Measurements from ENCODE around the gene PPP1R37.
A peak's percentile ranks its signal among the peaks of the same experiment; 100 is the strongest.

Gene PPP1R37

GRCh38 chr19:45100846-45101252 lies 7.9 kb downstream of the PPP1R37 start:
- no peaks in the 10 kb centered on the region for H3K27me3 ChIP-seq (ENCODE audit: control insufficient read depth, insufficient read depth, low read length)
- no peaks in the 10 kb centered on the region for H3K36me3 ChIP-seq (ENCODE audit: control insufficient read depth, insufficient read depth, low read length)
- no peak overlapping the region for H3K4me2 ChIP-seq (ENCODE audit: low read length)
- H3K4me3 ChIP-seq (ENCODE audit: low read depth, low read length), result no peak overlapping the region
- TF ChIP-seq, protein P1, sequence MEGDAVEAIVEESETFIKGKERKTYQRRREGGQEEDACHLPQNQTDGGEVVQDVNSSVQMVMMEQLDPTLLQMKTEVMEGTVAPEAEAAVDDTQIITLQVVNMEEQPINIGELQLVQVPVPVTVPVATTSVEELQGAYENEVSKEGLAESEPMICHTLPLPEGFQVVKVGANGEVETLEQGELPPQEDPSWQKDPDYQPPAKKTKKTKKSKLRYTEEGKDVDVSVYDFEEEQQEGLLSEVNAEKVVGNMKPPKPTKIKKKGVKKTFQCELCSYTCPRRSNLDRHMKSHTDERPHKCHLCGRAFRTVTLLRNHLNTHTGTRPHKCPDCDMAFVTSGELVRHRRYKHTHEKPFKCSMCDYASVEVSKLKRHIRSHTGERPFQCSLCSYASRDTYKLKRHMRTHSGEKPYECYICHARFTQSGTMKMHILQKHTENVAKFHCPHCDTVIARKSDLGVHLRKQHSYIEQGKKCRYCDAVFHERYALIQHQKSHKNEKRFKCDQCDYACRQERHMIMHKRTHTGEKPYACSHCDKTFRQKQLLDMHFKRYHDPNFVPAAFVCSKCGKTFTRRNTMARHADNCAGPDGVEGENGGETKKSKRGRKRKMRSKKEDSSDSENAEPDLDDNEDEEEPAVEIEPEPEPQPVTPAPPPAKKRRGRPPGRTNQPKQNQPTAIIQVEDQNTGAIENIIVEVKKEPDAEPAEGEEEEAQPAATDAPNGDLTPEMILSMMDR (IDR thresholded peaks at IDR 0.05), result no peak
- peaks cover 88% of the 10 kb centered on the region for H3K79me2 ChIP-seq
- no peak overlapping the region for H3K9ac ChIP-seq
- H3K27ac ChIP-seq, result no peak overlapping the region
- peaks cover 48% of the 10 kb centered on the region for H3K4me1 ChIP-seq
- H2AFZ ChIP-seq, result no peak overlapping the region
- no peaks in the 10 kb centered on the region for H3K9me3 ChIP-seq (ENCODE audit: control insufficient read depth, low read length)

DNA sequence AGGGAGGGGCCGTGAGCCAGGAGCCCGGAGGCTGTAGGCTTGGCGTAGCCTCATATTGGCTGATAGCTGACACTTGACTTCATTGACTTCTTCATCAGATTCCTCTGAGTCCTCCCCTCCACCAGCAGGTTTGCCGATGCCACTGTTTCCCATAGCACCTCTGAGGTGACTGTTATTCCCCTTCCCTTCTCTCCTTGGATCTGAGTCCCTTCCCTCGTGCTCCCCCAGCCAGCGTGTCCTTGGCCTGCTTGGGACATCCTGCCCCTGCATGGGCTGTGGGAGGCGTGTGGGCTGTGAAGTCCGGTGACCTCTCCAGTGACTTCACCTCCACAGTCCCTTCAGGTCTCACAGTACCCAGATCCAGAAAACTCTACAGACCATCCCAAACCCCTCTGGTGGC lies 8.8 kb downstream of the PPP1R37 start:
- H2AFZ ChIP-seq, result no peak overlapping the region
- peaks cover 41% of the 10 kb centered on the region for H3K4me1 ChIP-seq
- peaks cover 83% of the 10 kb centered on the region for H3K79me2 ChIP-seq
- no peak overlapping the region for H3K9ac ChIP-seq
- no peaks in the 10 kb centered on the region for H3K36me3 ChIP-seq (ENCODE audit: control insufficient read depth, insufficient read depth, low read length)
- H3K9me3 ChIP-seq (ENCODE audit: control insufficient read depth, low read length), result no peaks in the 10 kb centered on the region
- no peak overlapping the region for H3K4me2 ChIP-seq (ENCODE audit: low read length)
- H3K27ac ChIP-seq, result no peak overlapping the region
- H3K4me3 ChIP-seq (ENCODE audit: low read depth, low read length), result no peak overlapping the region
- TF ChIP-seq, protein P1 (IDR thresholded peaks at IDR 0.05), result no peak
- no peaks in the 10 kb centered on the region for H3K27me3 ChIP-seq (ENCODE audit: control insufficient read depth, insufficient read depth, low read length)

- H3K9me3 ChIP-seq (ENCODE audit: control insufficient read depth, low read length), result no peaks in the 10 kb centered on the region
- peaks cover 83% of the 10 kb centered on the region for H3K79me2 ChIP-seq
- no peak overlapping the region for H2AFZ ChIP-seq
- H3K4me3 ChIP-seq (ENCODE audit: low read depth, low read length), result no peak overlapping the region
- H3K9ac ChIP-seq, result no peak overlapping the region
- TF ChIP-seq, protein P1 (IDR thresholded peaks at IDR 0.05), result no peak
- no peaks in the 10 kb centered on the region for H3K36me3 ChIP-seq (ENCODE audit: control insufficient read depth, insufficient read depth, low read length)
- H3K27ac ChIP-seq, result no peak overlapping the region
- peaks cover 38% of the 10 kb centered on the region for H3K4me1 ChIP-seq
- H3K27me3 ChIP-seq (ENCODE audit: control insufficient read depth, insufficient read depth, low read length), result no peaks in the 10 kb centered on the region
- H3K4me2 ChIP-seq (ENCODE audit: low read length), result no peak overlapping the region
These were observed 9.5 kb downstream of the PPP1R37 start for GRCh38 chr19:45102481-45102880.

DNA sequence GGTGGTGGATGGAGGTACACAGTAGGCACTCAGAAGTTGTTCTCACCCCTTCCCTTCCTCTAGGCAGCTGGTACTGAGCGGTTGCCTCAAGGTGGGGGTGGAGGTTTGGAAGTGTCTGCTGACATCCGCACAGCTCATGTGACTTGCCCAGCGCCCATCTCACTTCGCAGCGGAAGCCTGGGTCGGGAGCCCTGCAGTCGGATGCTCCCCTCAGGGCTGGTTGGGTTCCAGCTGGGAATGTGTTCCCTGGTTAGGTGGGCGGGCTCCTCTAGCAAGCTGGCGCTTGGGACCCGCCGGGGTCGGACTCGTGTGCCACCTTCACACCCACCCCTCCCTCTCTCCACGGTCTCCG lies 10.2 kb downstream of the PPP1R37 start:
- TF ChIP-seq, protein P1 (IDR thresholded peaks at IDR 0.05), result no peak
- H3K27me3 ChIP-seq (ENCODE audit: control insufficient read depth, insufficient read depth, low read length), result no peaks in the 10 kb centered on the region
- no peak overlapping the region for H2AFZ ChIP-seq
- H3K36me3 ChIP-seq (ENCODE audit: control insufficient read depth, insufficient read depth, low read length), result no peaks in the 10 kb centered on the region
- peak overlapping the region; percentile 51 for H3K4me2 ChIP-seq (ENCODE audit: low read length)
- H3K4me3 ChIP-seq (ENCODE audit: low read depth, low read length), result no peak overlapping the region
- H3K4me1 ChIP-seq, result peaks cover 32% of the 10 kb centered on the region
- no peaks in the 10 kb centered on the region for H3K9me3 ChIP-seq (ENCODE audit: control insufficient read depth, low read length)
- no peak overlapping the region for H3K27ac ChIP-seq
- peaks cover 84% of the 10 kb centered on the region for H3K79me2 ChIP-seq
- H3K9ac ChIP-seq, result no peak overlapping the region

GRCh38 chr19:45103508-45104319 lies 10.7 kb downstream of the PPP1R37 start:
- Histone ChIP-seq H3K4me3 (ENCODE audit: low read depth, low read length) (no peak overlapping the region), H3K27me3 (ENCODE audit: control insufficient read depth, insufficient read depth, low read length) (no peaks in the 10 kb centered on the region), H2AFZ (no peak overlapping the region), H3K27ac (no peak overlapping the region), H3K79me2 (peaks cover 85% of the 10 kb centered on the region), H3K36me3 (ENCODE audit: control insufficient read depth, insufficient read depth, low read length) (no peaks in the 10 kb centered on the region), H3K9me3 (ENCODE audit: control insufficient read depth, low read length) (no peaks in the 10 kb centered on the region), H3K9ac (no peak overlapping the region), H3K4me2 (ENCODE audit: low read length) (no peak overlapping the region), H3K4me1 (peaks cover 26% of the 10 kb centered on the region)
- TF ChIP-seq, protein P1 (IDR thresholded peaks at IDR 0.05), result no peak

Measured in parathyroid adenoma (tissue), 2 donors.